RWPE2 (cell line): ENCODE measurements around the gene DBNL.

Experiments
- ATAC-seq: fragments of 200-7000 bp; cut with Tn5 transposase; 3 replicates; pipeline ENCODE4 v1.9.1; 2021; ENCODE audit warnings: low read depth
- DNase-seq: peaks from one replicate; pipeline ENCODE4 v3.0.0-alpha.2; 2020; ENCODE audit warnings: low spot score
- H3K27ac ChIP-seq: fragments of 450-650 bp; 2 replicates; pipeline ENCODE4 v1.5.1; 2017; ENCODE audit warnings: mild to moderate bottlenecking; ENCODE audit not compliant: poor library complexity, severe bottlenecking
- H3K27me3 ChIP-seq: fragments of 250-450 bp; sonication (Bioruptor Pico); 2 replicates; pipeline ENCODE4 v1.5.1; 2021; ENCODE audit warnings: mild to moderate bottlenecking, moderate library complexity; ENCODE audit not compliant: insufficient read depth, poor library complexity, severe bottlenecking
- H3K36me3 ChIP-seq: fragments of 250-450 bp; sonication (Bioruptor Pico); 2 replicates; pipeline ENCODE4 v1.5.1; 2020; ENCODE audit warnings: low read depth, mild to moderate bottlenecking, moderate library complexity
- H3K4me1 ChIP-seq: fragments of 250-450 bp; sonication (Bioruptor Pico); 2 replicates; pipeline ENCODE4 v1.5.1; 2021; ENCODE audit warnings: mild to moderate bottlenecking, moderate library complexity; ENCODE audit not compliant: insufficient read depth, poor library complexity, severe bottlenecking
- H3K4me3 ChIP-seq: fragments of 250-450 bp; sonication (Bioruptor Pico); 2 replicates; pipeline ENCODE4 v1.5.1; 2021; ENCODE audit warnings: mild to moderate bottlenecking, moderate library complexity; ENCODE audit not compliant: severe bottlenecking
- H3K9me3 ChIP-seq: fragments of 250-450 bp; sonication (Bioruptor Pico); 2 replicates; pipeline ENCODE4 v1.5.1; 2021; ENCODE audit warnings: mild to moderate bottlenecking, moderate library complexity; ENCODE audit not compliant: severe bottlenecking
- TF ChIP-seq, protein P1 (sequence below): fragments of 450-650 bp; IDR thresholded peaks from one replicate; pipeline ENCODE4 v1.5.1; 2017; ENCODE audit warnings: mild to moderate bottlenecking, moderate library complexity; ENCODE audit not compliant: poor library complexity, severe bottlenecking

DBNL gene

DNA sequence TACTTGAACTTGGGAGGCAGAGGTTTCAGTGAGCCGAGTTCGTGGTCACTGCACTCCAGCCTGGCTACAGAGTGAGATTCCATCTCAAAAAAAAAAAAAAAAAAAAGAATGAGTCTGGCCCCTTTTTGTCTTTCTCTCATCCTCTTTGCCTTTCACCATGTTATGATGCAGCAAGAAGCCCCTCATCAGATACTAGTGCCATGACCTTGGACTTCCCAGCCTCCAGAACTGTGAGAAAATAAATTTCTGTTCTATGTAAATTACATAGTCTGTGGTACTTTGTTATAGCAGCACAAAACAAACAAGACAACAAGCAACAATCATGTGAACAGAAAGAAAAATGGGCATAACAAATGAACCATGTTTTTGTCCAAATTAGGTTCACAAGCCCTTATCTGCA is 2.3 kb upstream of the DBNL start:
- peaks cover 12% of the 10 kb centered on the region for H3K36me3 ChIP-seq
- no peaks in the 10 kb centered on the region for H3K4me1 ChIP-seq
- DNase-seq (no peak), ATAC-seq (no peak)
- no peaks in the 10 kb centered on the region for H3K9me3 ChIP-seq
- no peak overlapping the region for H3K27ac ChIP-seq
- no peaks in the 10 kb centered on the region for H3K27me3 ChIP-seq
- TF ChIP-seq, protein P1, sequence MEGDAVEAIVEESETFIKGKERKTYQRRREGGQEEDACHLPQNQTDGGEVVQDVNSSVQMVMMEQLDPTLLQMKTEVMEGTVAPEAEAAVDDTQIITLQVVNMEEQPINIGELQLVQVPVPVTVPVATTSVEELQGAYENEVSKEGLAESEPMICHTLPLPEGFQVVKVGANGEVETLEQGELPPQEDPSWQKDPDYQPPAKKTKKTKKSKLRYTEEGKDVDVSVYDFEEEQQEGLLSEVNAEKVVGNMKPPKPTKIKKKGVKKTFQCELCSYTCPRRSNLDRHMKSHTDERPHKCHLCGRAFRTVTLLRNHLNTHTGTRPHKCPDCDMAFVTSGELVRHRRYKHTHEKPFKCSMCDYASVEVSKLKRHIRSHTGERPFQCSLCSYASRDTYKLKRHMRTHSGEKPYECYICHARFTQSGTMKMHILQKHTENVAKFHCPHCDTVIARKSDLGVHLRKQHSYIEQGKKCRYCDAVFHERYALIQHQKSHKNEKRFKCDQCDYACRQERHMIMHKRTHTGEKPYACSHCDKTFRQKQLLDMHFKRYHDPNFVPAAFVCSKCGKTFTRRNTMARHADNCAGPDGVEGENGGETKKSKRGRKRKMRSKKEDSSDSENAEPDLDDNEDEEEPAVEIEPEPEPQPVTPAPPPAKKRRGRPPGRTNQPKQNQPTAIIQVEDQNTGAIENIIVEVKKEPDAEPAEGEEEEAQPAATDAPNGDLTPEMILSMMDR: no peak
- no peak overlapping the region for H3K4me3 ChIP-seq

DNA sequence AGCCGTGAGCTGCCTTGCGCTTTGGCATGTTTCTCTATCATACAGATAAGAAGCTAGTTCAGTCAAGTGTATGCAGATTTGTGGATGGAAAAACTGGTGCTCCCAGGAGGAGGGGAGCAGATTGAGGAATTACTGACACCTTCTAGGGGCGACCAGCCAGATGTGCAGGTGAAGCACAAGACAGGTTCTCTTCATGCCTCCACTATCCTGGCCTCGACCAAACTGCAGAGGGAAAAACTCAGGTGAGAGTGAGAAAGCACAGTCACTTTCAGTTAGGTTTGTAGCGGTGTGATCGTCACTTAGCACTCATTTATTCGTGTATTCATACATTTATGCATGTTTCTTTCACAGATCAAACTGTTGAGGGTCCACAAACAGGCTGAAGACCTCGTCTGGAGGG is 600 bp upstream of the DBNL start:
- H3K27ac ChIP-seq: peak overlapping the region; percentile 66
- no peak for ATAC-seq
- H3K9me3 ChIP-seq: no peaks in the 10 kb centered on the region

DNA sequence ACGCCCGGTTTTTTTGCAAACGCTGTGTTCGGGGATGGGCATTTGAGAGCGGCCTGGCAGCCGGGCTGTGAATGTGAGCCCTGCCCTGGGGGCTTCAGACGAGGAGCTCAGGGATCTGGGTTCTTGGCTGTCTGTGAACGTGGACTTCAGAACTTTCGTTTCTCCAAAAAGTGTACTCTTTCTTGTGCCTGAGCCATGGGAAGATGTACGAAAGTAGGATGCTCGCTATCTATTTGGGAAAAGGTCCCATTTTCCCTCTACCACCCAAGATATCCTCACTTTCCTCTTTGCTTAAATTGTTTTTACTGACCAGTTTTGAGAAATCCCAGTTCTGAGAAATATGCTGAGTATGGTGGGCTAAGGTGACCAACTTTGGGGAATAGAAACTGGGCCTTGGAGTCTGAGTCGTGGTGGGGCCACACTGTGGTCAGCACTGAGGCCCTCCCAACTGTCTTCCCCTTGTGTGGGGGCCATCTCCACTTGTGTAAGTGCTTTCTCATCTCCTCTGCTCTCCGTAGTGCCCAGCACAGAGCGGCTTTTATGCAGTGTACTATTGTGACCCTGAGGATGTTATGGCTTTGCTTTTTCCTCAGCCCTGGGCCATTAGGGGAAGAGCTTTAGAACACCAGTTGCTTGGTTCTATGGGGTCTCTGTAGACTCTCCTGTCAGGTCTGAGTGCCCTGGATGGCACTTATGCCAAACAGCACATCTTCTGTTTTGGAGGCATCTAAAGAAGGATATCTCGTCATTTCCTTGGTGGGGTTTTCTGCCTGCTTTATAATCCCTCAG is 918 bp downstream of the DBNL start:
- peaks cover 39% of the 10 kb centered on the region for H3K36me3 ChIP-seq
- H3K27me3 ChIP-seq: no peaks in the 10 kb centered on the region
- H3K27ac ChIP-seq: peak overlapping the region; percentile 66
- DNase-seq (no peak), ATAC-seq (no peak; the same call in 2 of the 3 replicates)
- peak overlapping the region; percentile 73 for H3K4me3 ChIP-seq
- no peaks in the 10 kb centered on the region for H3K9me3 ChIP-seq
- TF ChIP-seq, protein P1: no peak
- no peaks in the 10 kb centered on the region for H3K4me1 ChIP-seq

More for the DNA sequence above, 600 bp upstream of the DBNL start:
- no peak for DNase-seq
- TF ChIP-seq, protein P1: no peak
- peak overlapping the region; percentile 73 for H3K4me3 ChIP-seq
- H3K27me3 ChIP-seq: no peaks in the 10 kb centered on the region
- H3K4me1 ChIP-seq: no peaks in the 10 kb centered on the region
- peaks cover 23% of the 10 kb centered on the region for H3K36me3 ChIP-seq

DNA sequence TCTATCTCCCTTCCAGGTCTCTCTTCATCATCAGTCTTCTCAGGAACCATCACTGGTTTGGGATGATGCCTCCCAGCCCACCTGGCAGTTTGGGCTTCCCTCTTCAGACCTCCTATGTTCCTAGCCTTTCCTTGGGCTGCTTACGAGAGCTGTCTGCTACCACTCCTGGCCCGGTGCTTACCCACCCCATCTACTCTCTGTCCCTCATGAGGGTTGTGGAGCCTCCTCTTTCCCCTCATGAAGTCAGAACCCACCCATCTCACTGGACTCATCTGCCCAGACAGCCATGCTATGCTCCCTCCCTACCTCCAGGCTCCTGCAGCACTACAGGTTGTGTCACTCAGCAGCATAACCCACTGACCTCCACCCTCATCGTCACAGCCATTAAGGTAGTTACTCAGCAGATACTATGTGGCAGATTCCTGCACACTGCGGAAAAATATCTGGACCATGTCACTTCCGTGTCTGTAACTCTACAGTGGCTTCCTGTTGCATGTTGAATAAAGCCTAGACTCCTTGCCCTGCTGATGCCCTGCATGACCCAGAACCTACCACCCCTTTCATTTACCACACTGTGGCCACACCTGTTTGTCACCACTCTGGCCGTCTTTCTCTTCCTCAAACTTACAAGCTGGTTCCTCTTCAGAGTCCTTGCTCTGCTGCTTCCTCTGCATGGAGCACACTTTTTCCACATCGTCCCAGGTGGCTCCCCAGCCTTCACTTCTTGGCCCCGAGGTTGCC is 2.0 kb downstream of the DBNL start:
- no peak overlapping the region for H3K4me3 ChIP-seq
- H3K27me3 ChIP-seq: no peaks in the 10 kb centered on the region
- ATAC-seq (no peak), DNase-seq (no peak)
- H3K4me1 ChIP-seq: no peaks in the 10 kb centered on the region
- TF ChIP-seq, protein P1: no peak
- no peak overlapping the region for H3K27ac ChIP-seq
- H3K9me3 ChIP-seq: no peaks in the 10 kb centered on the region
- peaks cover 49% of the 10 kb centered on the region for H3K36me3 ChIP-seq
